Measurements from ENCODE around the gene SSC5D. TPM values are rescaled to one million over a fixed set of nuclear protein-coding genes. Genes with fewer than 3 reads are reported as not detected.

The SSC5D gene
- total and polyA plus RNA-seq, 9 of the 15 experiments (the other 6 are each of a cell fraction or from before 2014, with no cell fraction given): 0.04 to 0.71 (median 0.14) TPM; not detected in 2

GRCh38 chr19:55483706-55484592, 4.3 kb upstream of the SSC5D start:
- POLR2A ChIA-PET: interaction anchor here (0.5 to 2.1 kb wide), 8 partner anchors 10 to 122 kb away, joined by 3 to 15 read pairs (median 5); partner anchors contain the start of gene ZNF865
- Histone ChIP-seq H4K20me1 (replicated peaks; ENCODE audit: control insufficient read depth, insufficient read depth, low read length) (no peaks in the 10 kb centered on the region), H3K4me3 (no peak overlapping the region), H3K79me2 (ENCODE audit: control insufficient read depth, insufficient read depth, low read length) (peaks cover 17% of the 10 kb centered on the region), H3K27me3 (ENCODE audit: control insufficient read depth in 2 of 2, insufficient read depth in 2 of 2, low read length in 2 of 2) (no peaks in the 10 kb centered on the region), H3K9me1 (ENCODE audit: control insufficient read depth, insufficient read depth, low read length) (no peaks in the 10 kb centered on the region), H3K9ac (ENCODE audit: insufficient read depth in 1 of 2, low read depth in 2 of 2, low read length in 2 of 2) (0 out of 4 replicates have a peak overlapping the region, but pooled peaks of 1 of the 2 experiments have one; percentile 23), H2AFZ (ENCODE audit: low read depth, low read length) (no peak overlapping the region), H3K9me3 (replicated peaks; ENCODE audit: control insufficient read depth, insufficient read depth, low read depth, low read length) (no peaks in the 10 kb centered on the region), H3K4me2 (ENCODE audit: insufficient read depth, low read length) (no peak overlapping the region), H3K27ac (ENCODE audit: extremely low read depth, low read depth, low read length) (no peak overlapping the region), H3K4me1 (replicated peaks in 1 of 2; ENCODE audit: control insufficient read depth in 2 of 2, insufficient read depth in 2 of 2, low read length in 2 of 2) (peaks cover 25 to 69% of the 10 kb centered on the region in 2 experiments), H3K36me3 (ENCODE audit: control insufficient read depth, insufficient read depth, low read length) (peaks cover 32% of the 10 kb centered on the region; the same call in 2 of the 3 replicates)
- TF ChIP-seq FOXK2 (conservative IDR thresholded peaks at IDR 0.05 in 1 of 2, IDR thresholded peaks at IDR 0.05 in 1 of 2; ENCODE audit: low read depth in 2 of 2) (no peak), FOXK1 (CRISPR knock-in tag; IDR thresholded peaks at IDR 0.05; ENCODE audit: borderline replicate concordance) (no peak), ZNF644 (tag; IDR thresholded peaks at IDR 0.05; ENCODE audit: low read depth) (no peak), POLR2G (IDR thresholded peaks at IDR 0.05; ENCODE audit: low read depth, low read length) (peak; percentile 63), ZBTB33 (CRISPR knock-in tag; IDR thresholded peaks at IDR 0.05) (0 out of 2 replicates have a peak, but pooled peaks have one; percentile 20), ZC3H4 (CRISPR knock-in tag; IDR thresholded peaks at IDR 0.05; ENCODE audit: borderline replicate concordance) (0 out of 2 replicates have a peak, but pooled peaks have one; percentile 31), RBFOX2 (IDR thresholded peaks at IDR 0.05; ENCODE audit: low read depth, low read length) (peak; percentile 49)
- ATAC-seq: no peak
- FAIRE-seq: no peak
- 87% methylated on average over 40 of the region's 46 CpGs for WGBS (ENCODE audit: insufficient coverage, low coverage, missing lambda C conversion rate)
- no peak for DNase-seq (ENCODE audit: extremely low read depth in 1 of 4, low spot score in 3 of 4)
- in situ Hi-C loops (cut with MboI): no loop called here
- intact Hi-C loops (cut with micrococcal nuclease): no loop called here
- CTCF ChIA-PET (ENCODE audit: low intra/inter-chr PET ratio): no interaction called here
- no TSS peak for BruUV-seq (replicated peaks)
